MM.1S (cell line): ENCODE data around the gene FAM193A.
"Not testable (repeated sequence)": the region's sequence is repeated elsewhere in the genome, so short reads cannot be mapped to it uniquely, and the experiment has no call there.

ENCODE experiments used
- DNase-seq: peaks from one replicate; pipeline ENCODE4 v3.0.0-alpha.2; 2015
- H2AFZ ChIP-seq: fragments of 300-600 bp; sonication (generic); 2 replicates; pipeline ENCODE4 v1.6.0; 2016; ENCODE audit warnings: antibody characterized with exemption, low read length
- H3F3A ChIP-seq: fragments of 300-600 bp; sonication (generic); 2 replicates; pipeline ENCODE4 v1.6.1; 2016; ENCODE audit warnings: mild to moderate bottlenecking, antibody characterized with exemption, low read length, moderate library complexity, mixed read lengths; ENCODE audit not compliant: insufficient read depth
- H3K27ac ChIP-seq: fragments of 300-600 bp; sonication (generic); 2 replicates; pipeline ENCODE4 v1.5.1; 2016; ENCODE audit warnings: mild to moderate bottlenecking, low read length
- H3K27me3 ChIP-seq: fragments of 300-600 bp; sonication (generic); replicated peaks from 2 replicates; pipeline ENCODE4 v1.6.0; 2016; ENCODE audit warnings: low read length; ENCODE audit not compliant: insufficient read depth
- H3K36me3 ChIP-seq: fragments of 300-600 bp; sonication (generic); replicated peaks from 2 replicates; pipeline ENCODE4 v1.6.1; 2016; ENCODE audit warnings: mild to moderate bottlenecking, low read length, mixed read lengths; ENCODE audit not compliant: insufficient read depth
- H3K4me1 ChIP-seq: fragments of 300-600 bp; sonication (generic); 2 replicates; pipeline ENCODE4 v1.6.1; 2016; ENCODE audit warnings: low read length, mixed read lengths
- H3K4me2 ChIP-seq: fragments of 300-600 bp; sonication (generic); 2 replicates; pipeline ENCODE4 v1.6.0; 2016; ENCODE audit warnings: low read depth, low read length
- H3K4me3 ChIP-seq: fragments of 300-600 bp; sonication (generic); 2 replicates; pipeline ENCODE4 v1.5.1; 2016; ENCODE audit warnings: low read length, mixed read lengths
- H3K79me2 ChIP-seq: fragments of 300-600 bp; sonication (generic); 2 replicates; pipeline ENCODE4 v1.6.1; 2016; ENCODE audit warnings: mixed run types, low read length, mixed read lengths
- H3K9ac ChIP-seq: fragments of 300-600 bp; sonication (generic); 2 replicates; pipeline ENCODE4 v1.6.1; 2016; ENCODE audit warnings: low read length, mixed read lengths
- H3K9me2 ChIP-seq: fragments of 300-600 bp; sonication (generic); replicated peaks from 2 replicates; pipeline ENCODE4 v1.6.1; 2016; ENCODE audit warnings: mild to moderate bottlenecking, low read length, mixed read lengths; ENCODE audit not compliant: insufficient read depth
- H3K9me3 ChIP-seq: fragments of 300-600 bp; sonication (generic); replicated peaks from 2 replicates; pipeline ENCODE4 v1.6.1; 2016; ENCODE audit warnings: mild to moderate bottlenecking, low read length, mixed read lengths; ENCODE audit not compliant: insufficient read depth
- H4K20me1 ChIP-seq: fragments of 300-600 bp; sonication (generic); 2 replicates; pipeline ENCODE4 v1.6.1; 2016; ENCODE audit warnings: mild to moderate bottlenecking, low read length, moderate library complexity, mixed read lengths; ENCODE audit not compliant: insufficient read depth
- CTCF ChIP-seq: fragments of 300-600 bp; sonication (generic); IDR thresholded peaks from 2 replicates; pipeline ENCODE4 v1.5.1; 2016; ENCODE audit warnings: antibody characterized with exemption, low read length, mixed read lengths
- EZH2 ChIP-seq: fragments of 300-600 bp; sonication (generic); optimal IDR thresholded peaks from 2 replicates; pipeline ENCODE3; 2017; ENCODE audit warnings: low read depth, mild to moderate bottlenecking, antibody characterized with exemption, low read length, mixed read lengths
- EZH2phosphoT487 ChIP-seq: fragments of 300-600 bp; sonication (generic); IDR thresholded peaks from 2 replicates; pipeline ENCODE4 v1.6.1; 2018; ENCODE audit warnings: antibody characterized with exemption, low read length

Gene FAM193A

GRCh38 chr4:2511645-2512131, 24.8 kb upstream of the FAM193A start:
- Histone ChIP-seq H4K20me1 (peaks cover 20% of the 10 kb centered on the region; the same call in 1 of the 2 replicates), H3K79me2 (peaks cover 37% of the 10 kb centered on the region), H3K36me3 (peaks cover 6% of the 10 kb centered on the region; the same call in 1 of the 2 replicates), H2AFZ (no peak overlapping the region), H3K9ac (no peak overlapping the region), H3K9me2 (no peaks in the 10 kb centered on the region), H3K9me3 (no peaks in the 10 kb centered on the region), H3K4me2 (no peak overlapping the region), H3K27me3 (no peaks in the 10 kb centered on the region), H3F3A (no peaks in the 10 kb centered on the region), H3K27ac (no peak overlapping the region), H3K4me3 (no peak overlapping the region), H3K4me1 (no peaks in the 10 kb centered on the region)
- TF ChIP-seq EZH2 (no peak), CTCF (no peak), EZH2phosphoT487 (no peak)
- no peak for DNase-seq

- no peak for TF ChIP-seq EZH2phosphoT487
- TF ChIP-seq CTCF = no peak
- TF ChIP-seq EZH2 = no peak
- no peak for DNase-seq
- Histone ChIP-seq H3K79me2 (peaks cover 29% of the 10 kb centered on the region), H3K4me1 (no peaks in the 10 kb centered on the region), H3K4me3 (no peak overlapping the region), H2AFZ (no peak overlapping the region), H4K20me1 (peaks cover 18% of the 10 kb centered on the region; the same call in 1 of the 2 replicates), H3F3A (no peaks in the 10 kb centered on the region), H3K9ac (no peak overlapping the region), H3K36me3 (peaks cover 3% of the 10 kb centered on the region; the same call in 1 of the 2 replicates), H3K9me2 (no peaks in the 10 kb centered on the region), H3K9me3 (no peaks in the 10 kb centered on the region), H3K27ac (no peak overlapping the region), H3K4me2 (no peak overlapping the region), H3K27me3 (no peaks in the 10 kb centered on the region)
These were observed 23.9 kb upstream of the FAM193A start for GRCh38 chr4:2512396-2513135.

GRCh38 chr4:2514193-2514592, 22.3 kb upstream of the FAM193A start:
- H3K9me2 ChIP-seq, H3K9ac ChIP-seq, H3K36me3 ChIP-seq, DNase-seq, H3F3A ChIP-seq, H3K4me2 ChIP-seq, H2AFZ ChIP-seq, H3K27ac ChIP-seq, H3K9me3 ChIP-seq, H3K4me3 ChIP-seq, H3K4me1 ChIP-seq, H3K27me3 ChIP-seq: not testable (repeated sequence)
- Histone ChIP-seq H4K20me1 (0 out of 2 replicates have a peak, but pooled peaks cover 13% of the 10 kb centered on the region), H3K79me2 (peaks cover 18% of the 10 kb centered on the region)

DNA sequence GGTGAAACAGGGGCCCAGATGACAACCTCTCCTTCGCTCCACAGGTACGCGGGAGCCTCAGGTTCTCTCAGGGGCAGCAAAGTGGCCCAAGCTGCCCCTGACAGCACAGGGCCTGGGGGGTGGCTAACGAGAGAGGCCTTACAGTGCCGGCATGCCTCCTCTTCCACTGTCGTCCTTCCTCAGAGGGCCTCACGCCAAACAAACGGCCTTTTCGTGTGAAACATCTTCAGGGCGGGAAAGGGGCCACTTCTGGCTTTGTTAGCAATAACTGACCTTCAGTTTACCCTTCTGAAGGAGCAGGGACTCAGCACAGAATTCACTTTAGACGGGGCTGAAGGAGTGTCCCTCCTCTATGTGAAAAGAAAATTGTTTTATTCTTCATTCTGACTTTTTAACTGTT, 21.5 kb upstream of the FAM193A start:
- H3K27me3 ChIP-seq, H3K36me3 ChIP-seq, H3K4me2 ChIP-seq, H3K9me3 ChIP-seq, H3F3A ChIP-seq, H3K27ac ChIP-seq, H4K20me1 ChIP-seq, DNase-seq, H3K9ac ChIP-seq, H3K4me3 ChIP-seq, H3K9me2 ChIP-seq, H2AFZ ChIP-seq, H3K4me1 ChIP-seq: not testable (repeated sequence)
- peaks cover 11% of the 10 kb centered on the region for H3K79me2 ChIP-seq
